ENCODE data around the gene GAB4.

DNA sequence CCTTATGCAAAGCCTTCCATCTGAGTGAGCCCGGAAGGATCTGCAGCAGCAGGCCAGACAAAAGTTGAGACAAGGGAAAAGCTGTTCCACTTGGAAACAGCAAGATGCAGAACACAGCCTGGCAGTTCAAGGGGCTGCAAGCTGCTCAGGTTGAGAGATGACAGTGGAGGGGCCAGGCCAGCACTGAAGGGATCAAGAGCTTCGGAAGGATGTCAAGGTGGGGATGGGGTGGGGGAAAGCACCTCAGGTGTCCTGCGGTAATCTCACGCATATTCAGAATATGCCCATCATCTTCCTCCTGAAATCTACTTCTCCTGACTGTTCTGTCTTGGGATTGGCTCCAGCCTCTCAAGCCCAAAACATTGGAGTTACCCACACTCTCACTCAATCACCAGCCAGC lies 35.7 kb downstream of the GAB4 start:
- TF ChIP-seq POLR2A (IDR thresholded peaks at IDR 0.05) (no peak), POLR2AphosphoS5 (IDR thresholded peaks at IDR 0.05) (no peak), EP300 (IDR thresholded peaks at IDR 0.05) (no peak)
- TF ChIP-seq, protein P1, sequence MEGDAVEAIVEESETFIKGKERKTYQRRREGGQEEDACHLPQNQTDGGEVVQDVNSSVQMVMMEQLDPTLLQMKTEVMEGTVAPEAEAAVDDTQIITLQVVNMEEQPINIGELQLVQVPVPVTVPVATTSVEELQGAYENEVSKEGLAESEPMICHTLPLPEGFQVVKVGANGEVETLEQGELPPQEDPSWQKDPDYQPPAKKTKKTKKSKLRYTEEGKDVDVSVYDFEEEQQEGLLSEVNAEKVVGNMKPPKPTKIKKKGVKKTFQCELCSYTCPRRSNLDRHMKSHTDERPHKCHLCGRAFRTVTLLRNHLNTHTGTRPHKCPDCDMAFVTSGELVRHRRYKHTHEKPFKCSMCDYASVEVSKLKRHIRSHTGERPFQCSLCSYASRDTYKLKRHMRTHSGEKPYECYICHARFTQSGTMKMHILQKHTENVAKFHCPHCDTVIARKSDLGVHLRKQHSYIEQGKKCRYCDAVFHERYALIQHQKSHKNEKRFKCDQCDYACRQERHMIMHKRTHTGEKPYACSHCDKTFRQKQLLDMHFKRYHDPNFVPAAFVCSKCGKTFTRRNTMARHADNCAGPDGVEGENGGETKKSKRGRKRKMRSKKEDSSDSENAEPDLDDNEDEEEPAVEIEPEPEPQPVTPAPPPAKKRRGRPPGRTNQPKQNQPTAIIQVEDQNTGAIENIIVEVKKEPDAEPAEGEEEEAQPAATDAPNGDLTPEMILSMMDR (IDR thresholded peaks at IDR 0.05): no peak

All from stomach (tissue), 4 donors.